ENCODE data around the gene RPIA. TPM values are rescaled to one million over a fixed set of nuclear protein-coding genes. Genes with fewer than 3 reads are reported as not detected.

RPIA gene
- total and polyA plus RNA-seq, 9 of the 15 experiments (the other 6 are each of a cell fraction or from before 2014, with no cell fraction given), result 7.8 to 41.2 (median 25.8) TPM

GRCh38 chr2:88690591-88691338, 708 bp upstream of the RPIA start (continued):
- TF ChIP-seq SRSF7 (optimal IDR thresholded peaks at IDR 0.05; ENCODE audit: low read depth, low read length) (no peak), ZNF780A (CRISPR knock-in tag; IDR thresholded peaks at IDR 0.05) (no peak), TOE1 (IDR thresholded peaks at IDR 0.05; ENCODE audit: borderline replicate concordance) (no peak), TOE1 (CRISPR knock-in tag; IDR thresholded peaks at IDR 0.05; ENCODE audit: borderline replicate concordance, low read depth) (no peak), CTCF (IDR thresholded peaks at IDR 0.05 in 2 of 3, conservative IDR thresholded peaks at IDR 0.05 in 1 of 3; ENCODE audit: insufficient read depth in 2 of 3, low read depth in 1 of 3, low read length in 3 of 3) (peak in 2 of 3 experiments; percentile 15 to 19; a peak in 1 of 6 replicates), PATZ1 (CRISPR knock-in tag; IDR thresholded peaks at IDR 0.05; ENCODE audit: borderline replicate concordance) (no peak)
